ENCODE results near the gene RELN. TPM values are rescaled to one million over a fixed set of nuclear protein-coding genes. Genes with fewer than 3 reads are reported as not detected.

Gene RELN
- total and polyA plus RNA-seq, 2 donors from 2014 or later, result 0.95 to 5.4 TPM

GRCh38 chr7:103990991-103991390, 1.5 kb upstream of the RELN start:
- no peak for TF ChIP-seq CTCF (IDR thresholded peaks at IDR 0.05; ENCODE audit: borderline replicate concordance, extremely low read depth, insufficient read depth)
- intact Hi-C loops (cut with DNase I), result no loop called here
- no peak for DNase-seq
- H3K27ac ChIP-seq (ENCODE audit: low read depth in 2 of 2, low read length in 2 of 2), result no peak overlapping the region
- no peak overlapping the region for H3K4me3 ChIP-seq (ENCODE audit: low read length in 3 of 3)
- no peaks in the 10 kb centered on the region for H3K36me3 ChIP-seq (ENCODE audit: control insufficient read depth in 2 of 3, insufficient read depth in 3 of 3, low read length in 3 of 3)
- no peak overlapping the region for H3K9ac ChIP-seq (ENCODE audit: low read length in 3 of 3)
- no peak for FAIRE-seq
- peaks cover 36% of the 10 kb centered on the region for H3K27me3 ChIP-seq (ENCODE audit: control insufficient read depth, insufficient read depth, low read length)
- no peaks in the 10 kb centered on the region for H3K4me1 ChIP-seq (ENCODE audit: control insufficient read depth in 2 of 3, insufficient read depth in 2 of 3, low read depth in 1 of 3, low read length in 3 of 3)
- H3K9me3 ChIP-seq (ENCODE audit: control insufficient read depth in 2 of 3, insufficient read depth in 1 of 3, low read length in 3 of 3), result no peaks in the 10 kb centered on the region

- Histone ChIP-seq H3K4me3 (ENCODE audit: low read length in 3 of 3) (peak overlapping the region; percentile 33 to 58 (median 48)), H3K9me3 (ENCODE audit: control insufficient read depth in 2 of 3, insufficient read depth in 1 of 3, low read length in 3 of 3) (no peaks in the 10 kb centered on the region), H3K9ac (ENCODE audit: low read length in 3 of 3) (peak overlapping the region in 1 of 3 donors; percentile 18), H3K27ac (ENCODE audit: low read depth in 2 of 2, low read length in 2 of 2) (no peak overlapping the region), H3K27me3 (ENCODE audit: control insufficient read depth, insufficient read depth, low read length) (peaks cover 43% of the 10 kb centered on the region), H3K36me3 (ENCODE audit: control insufficient read depth in 2 of 3, insufficient read depth in 3 of 3, low read length in 3 of 3) (no peaks in the 10 kb centered on the region), H3K4me1 (ENCODE audit: control insufficient read depth in 2 of 3, insufficient read depth in 2 of 3, low read depth in 1 of 3, low read length in 3 of 3) (no peaks in the 10 kb centered on the region)
- FAIRE-seq (no peak), DNase-seq (peak; percentile 45 to 75 (median 56))
- no peak for TF ChIP-seq CTCF (IDR thresholded peaks at IDR 0.05; ENCODE audit: borderline replicate concordance, extremely low read depth, insufficient read depth)
- intact Hi-C loops (cut with DNase I), result no loop called here
Observed at GRCh38 chr7:103989785-103990767, 618 bp upstream of the RELN start.

GRCh38 chr7:103988468-103989199, 824 bp downstream of the RELN start:
- FAIRE-seq (no peak), DNase-seq (peak; percentile 9 to 56 (median 26))
- Histone ChIP-seq H3K27me3 (ENCODE audit: control insufficient read depth, insufficient read depth, low read length) (peaks cover 42% of the 10 kb centered on the region), H3K9ac (ENCODE audit: low read length in 3 of 3) (no peak overlapping the region), H3K27ac (ENCODE audit: low read depth in 2 of 2, low read length in 2 of 2) (no peak overlapping the region), H3K9me3 (ENCODE audit: control insufficient read depth in 2 of 3, insufficient read depth in 1 of 3, low read length in 3 of 3) (no peaks in the 10 kb centered on the region), H3K4me1 (ENCODE audit: control insufficient read depth in 2 of 3, insufficient read depth in 2 of 3, low read depth in 1 of 3, low read length in 3 of 3) (no peaks in the 10 kb centered on the region), H3K36me3 (ENCODE audit: control insufficient read depth in 2 of 3, insufficient read depth in 3 of 3, low read length in 3 of 3) (no peaks in the 10 kb centered on the region), H3K4me3 (ENCODE audit: low read length in 3 of 3) (no peak overlapping the region)
- no peak for TF ChIP-seq CTCF (IDR thresholded peaks at IDR 0.05; ENCODE audit: borderline replicate concordance, extremely low read depth, insufficient read depth)
- intact Hi-C loops (cut with DNase I), result no loop called here
